Measurements from ENCODE around the gene FITM1.

Gene FITM1

GRCh38 chr14:24146453-24146977, 16.1 kb downstream of the FITM1 start, which contains the start of gene PSME2:
PSME2 (minus strand) TSS chr14:24146610; CDS start chr14:24146581, 29 bp downstream.
- H3K36me3 Mint-ChIP-seq (ENCODE audit: low read depth) = peaks cover 88% of the 10 kb centered on the region
- H3K27ac Mint-ChIP-seq = peak within 1 kb of the TSS; percentile 91
- H3K4me3 Mint-ChIP-seq = peak within 1 kb of the TSS; percentile 98
- intact Hi-C loops (cut with micrococcal nuclease) = loop anchor here (2.0 kb wide), 2 partner anchors 42 to 86 kb away; partner anchors contain the start of genes GMPR2, IPO4 and NEDD8
- H3K9me3 Mint-ChIP-seq = no peaks in the 10 kb centered on the region
- H3K27me3 Mint-ChIP-seq = no peaks in the 10 kb centered on the region
- peaks cover 65% of the 10 kb centered on the region for H3K4me1 Mint-ChIP-seq (ENCODE audit: low read depth)

- Mint-ChIP-seq H3K27me3 (no peaks in the 10 kb centered on the region), H3K9me3 (no peaks in the 10 kb centered on the region), H3K27ac (peak within 1 kb of the TSS; percentile 91), H3K4me1 (ENCODE audit: low read depth) (peaks cover 59% of the 10 kb centered on the region), H3K4me3 (peak within 1 kb of the TSS; percentile 98), H3K36me3 (ENCODE audit: low read depth) (peaks cover 94% of the 10 kb centered on the region)
- intact Hi-C loops (cut with micrococcal nuclease) = loop anchor here (1.0 to 2.0 kb wide), 4 partner anchors 14 to 86 kb away; partner anchors contain the start of genes DCAF11, GMPR2, IPO4 and IRF9
Measured at GRCh38 chr14:24146978-24147760, 16.7 kb downstream of the FITM1 start, which contains the start of gene RNF31. RNF31 (plus strand) TSS chr14:24147498; CDS start chr14:24147699, 201 bp downstream.

GRCh38 chr14:24147761-24148428, 17.4 kb downstream of the FITM1 start:
- H3K4me1 Mint-ChIP-seq (ENCODE audit: low read depth) = peaks cover 54% of the 10 kb centered on the region
- intact Hi-C loops (cut with micrococcal nuclease) = loop anchor here (1.0 to 2.0 kb wide), 4 partner anchors 13 to 85 kb away; partner anchors contain the start of genes DCAF11, GMPR2, IPO4 and IRF9

GRCh38 chr14:24149302-24149969, 19.0 kb downstream of the FITM1 start:
- no peak overlapping the region for H3K27ac Mint-ChIP-seq
- H3K27me3 Mint-ChIP-seq = no peaks in the 10 kb centered on the region
- H3K36me3 Mint-ChIP-seq (ENCODE audit: low read depth) = peaks cover 93% of the 10 kb centered on the region
- intact Hi-C loops (cut with micrococcal nuclease) = no loop called here
- peaks cover 49% of the 10 kb centered on the region for H3K4me1 Mint-ChIP-seq (ENCODE audit: low read depth)
- H3K9me3 Mint-ChIP-seq = no peaks in the 10 kb centered on the region
- no peak overlapping the region for H3K4me3 Mint-ChIP-seq

More at GRCh38 chr14:24147761-24148428, 17.4 kb downstream of the FITM1 start:
- Mint-ChIP-seq H3K9me3 (no peaks in the 10 kb centered on the region), H3K27me3 (no peaks in the 10 kb centered on the region), H3K36me3 (ENCODE audit: low read depth) (peaks cover 96% of the 10 kb centered on the region), H3K4me3 (peak overlapping the region; percentile 98), H3K27ac (peak overlapping the region; percentile 91)

- intact Hi-C loops (cut with micrococcal nuclease) = no loop called here
- no peak overlapping the region for H3K27ac Mint-ChIP-seq
- H3K36me3 Mint-ChIP-seq (ENCODE audit: low read depth) = peaks cover 93% of the 10 kb centered on the region
- H3K27me3 Mint-ChIP-seq = no peaks in the 10 kb centered on the region
- H3K4me1 Mint-ChIP-seq (ENCODE audit: low read depth) = peaks cover 42% of the 10 kb centered on the region
- no peaks in the 10 kb centered on the region for H3K9me3 Mint-ChIP-seq
- H3K4me3 Mint-ChIP-seq = no peak overlapping the region
Measured at GRCh38 chr14:24150061-24150460, 19.6 kb downstream of the FITM1 start.

- no peaks in the 10 kb centered on the region for H3K27me3 Mint-ChIP-seq
- H3K4me3 Mint-ChIP-seq = no peak overlapping the region
- peaks cover 37% of the 10 kb centered on the region for H3K4me1 Mint-ChIP-seq (ENCODE audit: low read depth)
- peaks cover 93% of the 10 kb centered on the region for H3K36me3 Mint-ChIP-seq (ENCODE audit: low read depth)
- H3K27ac Mint-ChIP-seq = no peak overlapping the region
- H3K9me3 Mint-ChIP-seq = no peaks in the 10 kb centered on the region
- intact Hi-C loops (cut with micrococcal nuclease) = no loop called here
Measured at GRCh38 chr14:24150567-24150966, 20.1 kb downstream of the FITM1 start.

GRCh38 chr14:24150993-24151392, 20.5 kb downstream of the FITM1 start:
- Mint-ChIP-seq H3K27me3 (no peaks in the 10 kb centered on the region), H3K4me3 (no peak overlapping the region), H3K27ac (no peak overlapping the region)

GRCh38 chr14:24151404-24152080, 21.1 kb downstream of the FITM1 start:
- H3K27ac Mint-ChIP-seq = no peak overlapping the region
- peaks cover 95% of the 10 kb centered on the region for H3K36me3 Mint-ChIP-seq (ENCODE audit: low read depth)
- H3K4me3 Mint-ChIP-seq = no peak overlapping the region
- H3K9me3 Mint-ChIP-seq = no peaks in the 10 kb centered on the region
- H3K4me1 Mint-ChIP-seq (ENCODE audit: low read depth) = peaks cover 29% of the 10 kb centered on the region
- intact Hi-C loops (cut with micrococcal nuclease) = no loop called here
- no peaks in the 10 kb centered on the region for H3K27me3 Mint-ChIP-seq

More at GRCh38 chr14:24150993-24151392, 20.5 kb downstream of the FITM1 start:
- Mint-ChIP-seq H3K4me1 (ENCODE audit: low read depth) (peaks cover 33% of the 10 kb centered on the region), H3K36me3 (ENCODE audit: low read depth) (peaks cover 95% of the 10 kb centered on the region), H3K9me3 (no peaks in the 10 kb centered on the region)
- intact Hi-C loops (cut with micrococcal nuclease) = no loop called here

GRCh38 chr14:24155100-24155499, 24.6 kb downstream of the FITM1 start:
- intact Hi-C loops (cut with micrococcal nuclease) = no loop called here
- H3K27ac Mint-ChIP-seq = no peak overlapping the region
- H3K4me1 Mint-ChIP-seq (ENCODE audit: low read depth) = peaks cover 12% of the 10 kb centered on the region
- H3K27me3 Mint-ChIP-seq = no peaks in the 10 kb centered on the region
- H3K36me3 Mint-ChIP-seq (ENCODE audit: low read depth) = peaks cover 94% of the 10 kb centered on the region
- H3K4me3 Mint-ChIP-seq = no peak overlapping the region
- H3K9me3 Mint-ChIP-seq = no peaks in the 10 kb centered on the region

GRCh38 chr14:24156840-24157239, 26.4 kb downstream of the FITM1 start:
- Mint-ChIP-seq H3K4me3 (no peak overlapping the region), H3K4me1 (ENCODE audit: low read depth) (peaks cover 23% of the 10 kb centered on the region), H3K27ac (peak overlapping the region; percentile 4), H3K27me3 (no peaks in the 10 kb centered on the region), H3K36me3 (ENCODE audit: low read depth) (peaks cover 94% of the 10 kb centered on the region), H3K9me3 (no peaks in the 10 kb centered on the region)
- intact Hi-C loops (cut with micrococcal nuclease) = no loop called here

GRCh38 chr14:24157331-24157730, 26.9 kb downstream of the FITM1 start:
- Mint-ChIP-seq H3K27ac (peak overlapping the region; percentile 4), H3K27me3 (no peaks in the 10 kb centered on the region), H3K4me3 (no peak overlapping the region), H3K9me3 (no peaks in the 10 kb centered on the region), H3K4me1 (ENCODE audit: low read depth) (peaks cover 28% of the 10 kb centered on the region), H3K36me3 (ENCODE audit: low read depth) (peaks cover 94% of the 10 kb centered on the region)
- intact Hi-C loops (cut with micrococcal nuclease) = no loop called here

- H3K27ac Mint-ChIP-seq = peak overlapping the region; percentile 93
- peaks cover 98% of the 10 kb centered on the region for H3K36me3 Mint-ChIP-seq (ENCODE audit: low read depth)
Measured at GRCh38 chr14:24159777-24160498, 29.5 kb downstream of the FITM1 start.

More at GRCh38 chr14:24159777-24160498, 29.5 kb downstream of the FITM1 start:
- Mint-ChIP-seq H3K4me3 (no peak overlapping the region), H3K27me3 (no peaks in the 10 kb centered on the region), H3K4me1 (ENCODE audit: low read depth) (peaks cover 54% of the 10 kb centered on the region), H3K9me3 (no peaks in the 10 kb centered on the region)
- intact Hi-C loops (cut with micrococcal nuclease) = loop anchor here (5.0 kb wide), 2 partner anchors 37 to 103 kb away; partner anchors contain the start of gene TM9SF1

Data from dendritic cell treated with granulocyte-macrophage colony-stimulating factor and Interleukin-4, amounts not matched to agents 40 ng/mL and 50 ng/mL, for 4 days (primary cell).